C4-2B (cell line): ENCODE data around the gene PRPF4.
A peak's percentile ranks its signal among the peaks of the same experiment; 100 is the strongest.

Experiments
- H3K27ac ChIP-seq: fragments of 450-650 bp; 2 replicates; pipeline ENCODE4 v1.5.1; 2017
- CTCF ChIP-seq: fragments of 450-650 bp; conservative IDR thresholded peaks from 2 replicates; pipeline ENCODE4 v1.5.1; 2017; ENCODE audit warnings: mild to moderate bottlenecking
- ZFX ChIP-seq: fragments of 450-650 bp; IDR thresholded peaks from 2 replicates; pipeline ENCODE4 v1.6.1; 2017

The PRPF4 gene

GRCh38 chr9:113269355-113269754, 6.1 kb upstream of the PRPF4 start:
- TF ChIP-seq ZFX: no peak
- H3K27ac ChIP-seq: no peak overlapping the region

- no peak overlapping the region for H3K27ac ChIP-seq
- TF ChIP-seq ZFX (no peak), CTCF (no peak)
These were observed 5.6 kb upstream of the PRPF4 start for GRCh38 chr9:113269871-113270270.

GRCh38 chr9:113274474-113275156, 843 bp upstream of the PRPF4 start:
- TF ChIP-seq ZFX: no peak
- TF ChIP-seq CTCF: peak; percentile 88
- peak overlapping the region; percentile 88 for H3K27ac ChIP-seq

GRCh38 chr9:113278840-113279239, 3.4 kb downstream of the PRPF4 start:
- no peak for TF ChIP-seq ZFX
- no peak for TF ChIP-seq CTCF
- H3K27ac ChIP-seq: no peak overlapping the region

- TF ChIP-seq ZFX (no peak), CTCF (no peak)
- H3K27ac ChIP-seq: no peak overlapping the region
These were observed 5.9 kb downstream of the PRPF4 start for GRCh38 chr9:113281356-113281755.

GRCh38 chr9:113289091-113289490, 13.6 kb downstream of the PRPF4 start:
- TF ChIP-seq CTCF (no peak), ZFX (no peak)
- H3K27ac ChIP-seq: no peak overlapping the region

- H3K27ac ChIP-seq: no peak overlapping the region
- TF ChIP-seq CTCF (no peak), ZFX (no peak)
These were observed 14.7 kb downstream of the PRPF4 start for GRCh38 chr9:113290052-113290607.
